SK-N-MC (cell line): Measurements from ENCODE around the gene STPG1.

Source experiments
- DNase-seq: peaks from one replicate; pipeline ENCODE4 v3.0.0-alpha.2; 2011; ENCODE audit warnings: low read depth, low spot score
- H3K27ac ChIP-seq: fragments of 200-600 bp; sonication (generic); 2 replicates; pipeline ENCODE4 v1.5.1; 2016; ENCODE audit warnings: mixed run types
- H3K36me3 ChIP-seq: fragments of 200-600 bp; sonication (generic); 2 replicates; pipeline ENCODE4 v1.6.1; 2017; ENCODE audit warnings: antibody characterized with exemption, low read length, mixed read lengths; ENCODE audit not compliant: insufficient read depth
- H3K4me3 ChIP-seq: fragments of 200-600 bp; sonication (generic); 2 replicates; pipeline ENCODE4 v1.5.1; 2016
- H3K9ac ChIP-seq: fragments of 200-600 bp; sonication (generic); 2 replicates; pipeline ENCODE4 v1.8.0; 2017; ENCODE audit warnings: mixed run types, mixed read lengths; ENCODE audit not compliant: insufficient read length
- H3K9me3 ChIP-seq: fragments of 200-600 bp; sonication (generic); 2 replicates; pipeline ENCODE4 v1.6.1; 2017; ENCODE audit warnings: low read depth, mild to moderate bottlenecking, antibody characterized with exemption, low read length, moderate library complexity, mixed read lengths
- EZH2 ChIP-seq: fragments of 200-600 bp; sonication (generic); IDR thresholded peaks from one replicate; pipeline ENCODE4 v1.6.1; 2017; ENCODE audit warnings: antibody characterized with exemption
- FOXP2 ChIP-seq: optimal IDR thresholded peaks from 2 replicates; pipeline ENCODE3; 2011; ENCODE audit warnings: mild to moderate bottlenecking, moderate library complexity; ENCODE audit not compliant: insufficient read depth; ENCODE audit errors: extremely low read length, control extremely low read depth
- POLR2AphosphoS5 ChIP-seq: IDR thresholded peaks from 2 replicates; pipeline ENCODE4 v1.6.1; 2012; ENCODE audit warnings: mild to moderate bottlenecking, low read depth, low read length, borderline replicate concordance

Gene STPG1

GRCh38 chr1:24412408-24412807 lies 1.2 kb downstream of the STPG1 start:
- Histone ChIP-seq H3K9me3 (no peaks in the 10 kb centered on the region), H3K27ac (no peak overlapping the region), H3K9ac (no peak overlapping the region), H3K36me3 (no peaks in the 10 kb centered on the region), H3K4me3 (no peak overlapping the region)
- DNase-seq: no peak
- TF ChIP-seq FOXP2 (no peak), POLR2AphosphoS5 (no peak), EZH2 (no peak)

- no peak for DNase-seq
- Histone ChIP-seq H3K9ac (no peak overlapping the region), H3K9me3 (no peaks in the 10 kb centered on the region), H3K36me3 (no peaks in the 10 kb centered on the region), H3K4me3 (no peak overlapping the region), H3K27ac (no peak overlapping the region)
- no peak for TF ChIP-seq POLR2AphosphoS5
- no peak for TF ChIP-seq EZH2
- TF ChIP-seq FOXP2: no peak
These were observed 1.6 kb downstream of the STPG1 start for GRCh38 chr1:24411963-24412362.

GRCh38 chr1:24410750-24411149 lies 2.8 kb downstream of the STPG1 start:
- Histone ChIP-seq H3K9me3 (no peaks in the 10 kb centered on the region), H3K9ac (no peak overlapping the region), H3K4me3 (no peak overlapping the region), H3K36me3 (no peaks in the 10 kb centered on the region), H3K27ac (no peak overlapping the region)
- DNase-seq: no peak
- no peak for TF ChIP-seq FOXP2
- no peak for TF ChIP-seq EZH2
- no peak for TF ChIP-seq POLR2AphosphoS5

- H3K9me3 ChIP-seq: no peaks in the 10 kb centered on the region
- H3K36me3 ChIP-seq: no peaks in the 10 kb centered on the region
- H3K27ac ChIP-seq: no peak overlapping the region
- no peak overlapping the region for H3K4me3 ChIP-seq
- TF ChIP-seq EZH2 (no peak), POLR2AphosphoS5 (no peak), FOXP2 (no peak)
- no peak overlapping the region for H3K9ac ChIP-seq
- DNase-seq: no peak
These were observed 4.0 kb downstream of the STPG1 start for GRCh38 chr1:24409535-24409934.

- Histone ChIP-seq H3K36me3 (no peaks in the 10 kb centered on the region), H3K4me3 (no peak overlapping the region), H3K9ac (no peak overlapping the region), H3K9me3 (no peaks in the 10 kb centered on the region), H3K27ac (no peak overlapping the region)
- no peak for DNase-seq
- TF ChIP-seq EZH2 (no peak), POLR2AphosphoS5 (no peak), FOXP2 (no peak)
These were observed 6.8 kb downstream of the STPG1 start for GRCh38 chr1:24406788-24407187.

- DNase-seq: no peak
- Histone ChIP-seq H3K36me3 (no peaks in the 10 kb centered on the region), H3K27ac (no peak overlapping the region), H3K9ac (no peak overlapping the region), H3K9me3 (no peaks in the 10 kb centered on the region), H3K4me3 (no peak overlapping the region)
- TF ChIP-seq EZH2: no peak
- TF ChIP-seq POLR2AphosphoS5: no peak
- TF ChIP-seq FOXP2: no peak
These were observed 9.8 kb downstream of the STPG1 start for GRCh38 chr1:24403806-24404205.

GRCh38 chr1:24400065-24400464 lies 13.5 kb downstream of the STPG1 start:
- Histone ChIP-seq H3K9me3 (no peaks in the 10 kb centered on the region), H3K36me3 (no peaks in the 10 kb centered on the region), H3K9ac (no peak overlapping the region), H3K4me3 (0 out of 2 replicates have a peak overlapping the region, but pooled peaks have one; percentile 14), H3K27ac (peak overlapping the region; percentile 11; the same call in 1 of the 2 replicates)
- DNase-seq: no peak
- no peak for TF ChIP-seq POLR2AphosphoS5
- TF ChIP-seq EZH2: no peak
- TF ChIP-seq FOXP2: no peak

GRCh38 chr1:24393892-24394291 lies 19.7 kb downstream of the STPG1 start:
- H3K9ac ChIP-seq: no peak overlapping the region
- no peaks in the 10 kb centered on the region for H3K9me3 ChIP-seq
- no peaks in the 10 kb centered on the region for H3K36me3 ChIP-seq
- TF ChIP-seq POLR2AphosphoS5 (no peak), EZH2 (no peak), FOXP2 (no peak)
- DNase-seq: no peak
- H3K4me3 ChIP-seq: no peak overlapping the region
- H3K27ac ChIP-seq: no peak overlapping the region

GRCh38 chr1:24392982-24393650 lies 20.5 kb downstream of the STPG1 start:
- DNase-seq: no peak

More at GRCh38 chr1:24392982-24393650, 20.5 kb downstream of the STPG1 start:
- no peak overlapping the region for H3K4me3 ChIP-seq
- no peaks in the 10 kb centered on the region for H3K36me3 ChIP-seq
- no peak for TF ChIP-seq POLR2AphosphoS5
- no peak for TF ChIP-seq EZH2
- TF ChIP-seq FOXP2: no peak
- no peak overlapping the region for H3K27ac ChIP-seq
- no peak overlapping the region for H3K9ac ChIP-seq
- no peaks in the 10 kb centered on the region for H3K9me3 ChIP-seq
